GM19043 (cell line): Measurements from ENCODE around the gene STARD10.

Experiments
- ATAC-seq: cut with Tn5 transposase; IDR thresholded peaks from one replicate; pipeline ENCODE4 v1.9.1; 2021; ENCODE audit warnings: low read depth; ENCODE audit not compliant: unreplicated experiment

The STARD10 gene

GRCh38 chr11:72767203-72768062 is 26.4 kb downstream of the STARD10 start:
- no peak for ATAC-seq

- ATAC-seq: no peak
These were observed 27.5 kb downstream of the STARD10 start for GRCh38 chr11:72766152-72766902.

GRCh38 chr11:72764503-72764902 is 29.3 kb downstream of the STARD10 start:
- ATAC-seq: no peak

- ATAC-seq: no peak
These were observed 30.0 kb downstream of the STARD10 start for GRCh38 chr11:72763823-72764222.

- ATAC-seq: no peak
These were observed 31.1 kb downstream of the STARD10 start for GRCh38 chr11:72762641-72763304.

GRCh38 chr11:72760539-72761405 is 33.1 kb downstream of the STARD10 start:
- ATAC-seq: no peak

GRCh38 chr11:72759468-72759985 is 34.3 kb downstream of the STARD10 start:
- ATAC-seq: no peak

GRCh38 chr11:72758690-72759389 is 35.0 kb downstream of the STARD10 start:
- no peak for ATAC-seq

GRCh38 chr11:72758304-72758689 is 35.5 kb downstream of the STARD10 start:
- no peak for ATAC-seq

- ATAC-seq: no peak
These were observed 38.0 kb downstream of the STARD10 start for GRCh38 chr11:72755713-72756285.

- no peak for ATAC-seq
These were observed 39.2 kb downstream of the STARD10 start for GRCh38 chr11:72754544-72755155.

GRCh38 chr11:72754149-72754543 is 39.7 kb downstream of the STARD10 start:
- ATAC-seq: no peak

- no peak for ATAC-seq
These were observed 40.3 kb downstream of the STARD10 start for GRCh38 chr11:72753341-72754148.

GRCh38 chr11:72752088-72752914 is 41.5 kb downstream of the STARD10 start, which contains the start of gene ARAP1:
TSS of gene ARAP1 (minus strand) at chr11:72752408. CDS start at chr11:72727128, 25,280 bp downstream.
- peak; percentile 68 for ATAC-seq

- ATAC-seq: no peak
These were observed 42.4 kb downstream of the STARD10 start for GRCh38 chr11:72751116-72752087.
